CD4-positive, alpha-beta T cell treated with Interleukin-12 subunit alpha and Interleukin-12 subunit beta, for 1 hour (primary cell): ENCODE results near the gene ORAI2.

Experiments
- DNase-seq: peaks from one replicate; pipeline ENCODE4 v3.0.0-alpha.2; 2020

ORAI2 gene

GRCh38 chr7:102415685-102416225 lies 17.6 kb upstream of the ORAI2 start:
- peak; percentile 70 for DNase-seq

- no peak for DNase-seq
Observed at GRCh38 chr7:102416406-102416805, 17.0 kb upstream of the ORAI2 start.

GRCh38 chr7:102417105-102417504 lies 16.3 kb upstream of the ORAI2 start:
- peak; percentile 46 for DNase-seq

GRCh38 chr7:102418592-102418991 lies 14.8 kb upstream of the ORAI2 start:
- no peak for DNase-seq

DNA sequence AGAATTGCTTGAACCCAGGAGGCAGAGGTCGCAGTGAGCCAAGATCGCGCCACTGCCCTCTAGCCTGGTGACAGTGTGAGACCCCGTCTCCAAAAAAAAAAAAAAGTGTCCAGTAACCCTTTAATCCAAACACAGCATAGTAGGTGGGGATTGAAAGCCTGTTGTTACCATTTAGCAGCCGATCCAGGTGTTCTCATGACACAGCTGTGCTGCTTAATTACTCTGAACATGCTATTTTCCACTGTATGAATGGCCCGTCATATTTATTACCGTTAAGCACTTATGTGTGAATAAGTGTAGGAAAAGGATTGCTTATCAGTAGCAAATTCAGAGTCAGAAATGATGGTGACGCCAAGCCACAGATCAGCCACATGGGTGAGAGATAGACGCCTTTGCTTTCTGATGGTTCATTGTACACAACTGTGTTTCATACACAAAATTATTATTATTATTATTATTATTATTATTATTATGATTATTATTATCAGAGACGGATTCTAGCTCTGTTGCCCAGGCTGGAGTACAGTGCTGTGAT lies 11.6 kb upstream of the ORAI2 start:
- DNase-seq, result no peak

GRCh38 chr7:102424129-102424551 lies 9.2 kb upstream of the ORAI2 start:
- DNase-seq, result no peak

GRCh38 chr7:102424787-102425218 lies 8.6 kb upstream of the ORAI2 start:
- DNase-seq, result no peak

- peak; percentile 91 for DNase-seq
Observed at GRCh38 chr7:102425639-102426267, 7.6 kb upstream of the ORAI2 start.

GRCh38 chr7:102426268-102427018 lies 6.9 kb upstream of the ORAI2 start:
- peak; percentile 79 for DNase-seq

DNA sequence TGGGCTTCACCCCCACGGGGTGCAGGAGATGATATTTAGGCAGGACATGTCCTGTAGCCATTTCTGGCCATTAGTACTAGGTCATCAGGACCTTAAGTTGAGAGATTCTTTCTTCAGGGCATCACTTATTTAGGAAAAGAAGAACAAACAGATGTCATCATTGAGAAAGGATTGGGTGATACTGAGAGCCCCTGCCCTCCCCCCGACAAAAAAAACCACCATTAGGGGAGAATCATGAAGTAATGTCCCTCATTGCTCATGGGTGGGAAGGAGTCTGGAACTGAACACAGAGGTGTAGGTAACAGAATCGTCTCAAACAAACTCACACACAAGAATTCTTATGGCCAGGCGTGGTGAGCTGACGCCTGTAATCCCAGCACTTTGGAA lies 6.4 kb upstream of the ORAI2 start:
- no peak for DNase-seq

GRCh38 chr7:102429141-102429899 lies 4.1 kb upstream of the ORAI2 start:
- DNase-seq, result no peak

GRCh38 chr7:102431617-102432298 lies 1.6 kb upstream of the ORAI2 start:
- peak; percentile 83 for DNase-seq

GRCh38 chr7:102432442-102433218 lies 745 bp upstream of the ORAI2 start:
- no peak for DNase-seq

DNA sequence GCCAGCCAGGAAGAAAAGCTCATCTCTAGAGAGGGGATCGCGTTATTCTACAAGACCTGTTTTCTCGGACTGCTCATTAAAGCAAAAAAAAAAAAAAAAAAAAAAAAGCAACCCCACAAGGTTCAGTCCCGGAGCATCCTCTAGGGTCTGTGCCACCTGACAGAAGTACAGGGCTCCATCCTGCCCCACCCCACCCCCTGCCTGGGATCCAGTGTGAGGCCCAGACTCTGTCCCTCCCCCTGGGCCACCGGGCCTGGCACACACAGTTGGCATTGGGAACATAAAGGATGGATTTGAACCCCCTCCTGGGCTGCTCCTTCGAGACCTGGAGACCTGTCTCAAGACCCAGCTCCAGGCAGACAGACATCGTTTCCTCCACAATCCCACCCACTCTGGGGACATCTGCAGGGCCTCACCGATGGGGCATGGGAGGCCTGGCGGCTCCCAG lies 688 bp downstream of the ORAI2 start:
- DNase-seq, result no peak

DNA sequence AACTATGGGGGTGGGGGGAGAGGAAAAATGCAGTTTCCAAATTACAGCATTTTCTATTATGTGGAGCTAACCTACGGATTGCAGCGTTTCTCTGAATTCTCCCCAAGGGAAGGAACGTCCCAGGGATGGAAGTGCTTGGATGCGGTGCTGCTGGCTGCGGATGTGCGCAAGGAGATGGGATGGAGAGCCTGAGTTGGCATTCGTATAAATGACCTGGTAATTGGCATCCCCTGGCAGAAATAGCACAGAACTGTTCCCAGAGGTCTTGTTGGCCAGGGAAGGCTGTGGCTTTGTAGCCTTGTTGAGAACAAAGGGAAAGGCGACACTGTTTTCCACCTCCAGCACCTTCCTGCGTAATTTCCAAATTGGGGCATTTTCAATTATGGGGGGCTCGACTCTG lies 2.7 kb downstream of the ORAI2 start:
- DNase-seq, result no peak

GRCh38 chr7:102439963-102440795 lies 6.8 kb downstream of the ORAI2 start:
- no peak for DNase-seq

- DNase-seq, result no peak
Observed at GRCh38 chr7:102444961-102445673, 11.7 kb downstream of the ORAI2 start.

- no peak for DNase-seq
Observed at GRCh38 chr7:102445674-102446071, 12.3 kb downstream of the ORAI2 start.

DNA sequence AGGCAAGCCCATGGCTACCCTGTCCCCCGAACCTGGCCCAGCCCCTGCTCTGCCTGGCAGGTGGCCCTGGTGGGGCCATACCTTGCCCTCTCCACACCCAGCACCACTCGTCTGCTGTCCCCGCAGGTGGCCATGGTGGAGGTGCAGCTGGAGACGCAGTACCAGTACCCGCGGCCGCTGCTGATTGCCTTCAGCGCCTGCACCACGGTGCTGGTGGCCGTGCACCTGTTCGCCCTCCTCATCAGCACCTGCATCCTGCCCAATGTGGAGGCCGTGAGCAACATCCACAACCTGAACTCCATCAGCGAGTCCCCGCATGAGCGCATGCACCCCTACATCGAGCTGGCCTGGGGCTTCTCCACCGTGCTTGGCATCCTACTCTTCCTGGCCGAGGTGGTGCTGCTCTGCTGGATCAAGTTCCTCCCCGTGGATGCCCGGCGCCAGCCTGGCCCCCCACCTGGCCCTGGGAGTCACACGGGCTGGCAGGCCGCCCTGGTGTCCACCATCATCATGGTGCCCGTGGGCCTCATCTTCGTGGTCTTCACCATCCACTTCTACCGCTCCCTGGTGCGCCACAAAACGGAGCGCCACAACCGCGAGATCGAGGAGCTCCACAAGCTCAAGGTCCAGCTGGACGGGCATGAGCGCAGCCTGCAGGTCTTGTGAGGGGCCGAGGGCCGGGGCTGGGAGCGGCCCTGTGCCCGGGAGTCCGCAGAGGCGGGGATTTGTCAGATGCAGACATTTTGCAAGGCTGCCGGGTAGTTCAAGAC lies 13.2 kb downstream of the ORAI2 start:
- DNase-seq, result no peak
